ENCODE results near the gene ZBTB3. TPM values are rescaled to one million over a fixed set of nuclear protein-coding genes. Genes with fewer than 3 reads are reported as not detected.

The ZBTB3 gene
- total and polyA plus RNA-seq, 9 of the 15 experiments (the other 6 are each of a cell fraction or from before 2014, with no cell fraction given): 1.9 to 10.0 (median 4.9) TPM

DNA sequence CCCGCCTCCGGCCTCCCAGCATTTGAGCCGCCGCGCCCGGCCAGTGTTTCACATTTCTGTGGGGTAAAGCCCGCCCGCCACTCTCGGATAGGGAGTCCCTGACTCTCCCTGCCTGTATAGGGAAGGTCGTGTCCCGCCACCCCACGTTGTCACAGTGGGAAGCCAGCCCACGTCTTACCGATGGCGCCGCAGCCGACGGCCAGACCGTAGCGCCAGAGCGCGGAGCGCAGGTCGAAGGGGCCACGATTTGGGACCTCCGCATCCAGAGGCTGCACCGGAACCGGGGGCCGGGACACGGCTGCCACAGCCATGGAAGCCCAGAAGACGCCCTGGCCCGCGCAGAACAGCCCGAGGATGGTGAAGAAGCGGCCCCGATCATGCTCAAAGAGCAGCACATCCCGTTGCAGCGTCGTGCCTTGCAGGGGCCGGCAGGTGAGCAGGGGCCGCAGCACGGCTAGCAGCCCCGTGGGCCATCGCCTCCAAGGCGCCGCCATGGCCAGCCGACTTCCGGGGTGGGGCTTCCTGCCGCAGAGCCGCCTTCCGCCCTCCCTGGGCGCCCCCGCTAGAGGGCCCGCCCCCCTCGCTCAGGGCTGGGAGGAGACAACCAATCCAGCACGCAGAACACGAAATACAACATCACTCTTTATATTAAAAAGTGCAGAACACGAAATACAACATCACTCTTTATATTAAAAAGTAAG, 37.7 kb upstream of the ZBTB3 start, which contains the start of gene TMEM223 (continued):
- TF ChIP-seq E2F3 (CRISPR knock-in tag; IDR thresholded peaks at IDR 0.05): no peak
- TF ChIP-seq, protein P1, sequence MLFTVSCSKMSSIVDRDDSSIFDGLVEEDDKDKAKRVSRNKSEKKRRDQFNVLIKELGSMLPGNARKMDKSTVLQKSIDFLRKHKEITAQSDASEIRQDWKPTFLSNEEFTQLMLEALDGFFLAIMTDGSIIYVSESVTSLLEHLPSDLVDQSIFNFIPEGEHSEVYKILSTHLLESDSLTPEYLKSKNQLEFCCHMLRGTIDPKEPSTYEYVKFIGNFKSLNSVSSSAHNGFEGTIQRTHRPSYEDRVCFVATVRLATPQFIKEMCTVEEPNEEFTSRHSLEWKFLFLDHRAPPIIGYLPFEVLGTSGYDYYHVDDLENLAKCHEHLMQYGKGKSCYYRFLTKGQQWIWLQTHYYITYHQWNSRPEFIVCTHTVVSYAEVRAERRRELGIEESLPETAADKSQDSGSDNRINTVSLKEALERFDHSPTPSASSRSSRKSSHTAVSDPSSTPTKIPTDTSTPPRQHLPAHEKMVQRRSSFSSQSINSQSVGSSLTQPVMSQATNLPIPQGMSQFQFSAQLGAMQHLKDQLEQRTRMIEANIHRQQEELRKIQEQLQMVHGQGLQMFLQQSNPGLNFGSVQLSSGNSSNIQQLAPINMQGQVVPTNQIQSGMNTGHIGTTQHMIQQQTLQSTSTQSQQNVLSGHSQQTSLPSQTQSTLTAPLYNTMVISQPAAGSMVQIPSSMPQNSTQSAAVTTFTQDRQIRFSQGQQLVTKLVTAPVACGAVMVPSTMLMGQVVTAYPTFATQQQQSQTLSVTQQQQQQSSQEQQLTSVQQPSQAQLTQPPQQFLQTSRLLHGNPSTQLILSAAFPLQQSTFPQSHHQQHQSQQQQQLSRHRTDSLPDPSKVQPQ (CRISPR knock-in tag; IDR thresholded peaks at IDR 0.05; ENCODE audit: borderline replicate concordance): no peak
- TF ChIP-seq RAD21 (CRISPR knock-in tag; conservative IDR thresholded peaks at IDR 0.05 in 1 of 2, IDR thresholded peaks at IDR 0.05 in 1 of 2): 0 out of 4 replicates have a peak, but pooled peaks have one; percentile 3 to 11
- TF ChIP-seq, protein P2, sequence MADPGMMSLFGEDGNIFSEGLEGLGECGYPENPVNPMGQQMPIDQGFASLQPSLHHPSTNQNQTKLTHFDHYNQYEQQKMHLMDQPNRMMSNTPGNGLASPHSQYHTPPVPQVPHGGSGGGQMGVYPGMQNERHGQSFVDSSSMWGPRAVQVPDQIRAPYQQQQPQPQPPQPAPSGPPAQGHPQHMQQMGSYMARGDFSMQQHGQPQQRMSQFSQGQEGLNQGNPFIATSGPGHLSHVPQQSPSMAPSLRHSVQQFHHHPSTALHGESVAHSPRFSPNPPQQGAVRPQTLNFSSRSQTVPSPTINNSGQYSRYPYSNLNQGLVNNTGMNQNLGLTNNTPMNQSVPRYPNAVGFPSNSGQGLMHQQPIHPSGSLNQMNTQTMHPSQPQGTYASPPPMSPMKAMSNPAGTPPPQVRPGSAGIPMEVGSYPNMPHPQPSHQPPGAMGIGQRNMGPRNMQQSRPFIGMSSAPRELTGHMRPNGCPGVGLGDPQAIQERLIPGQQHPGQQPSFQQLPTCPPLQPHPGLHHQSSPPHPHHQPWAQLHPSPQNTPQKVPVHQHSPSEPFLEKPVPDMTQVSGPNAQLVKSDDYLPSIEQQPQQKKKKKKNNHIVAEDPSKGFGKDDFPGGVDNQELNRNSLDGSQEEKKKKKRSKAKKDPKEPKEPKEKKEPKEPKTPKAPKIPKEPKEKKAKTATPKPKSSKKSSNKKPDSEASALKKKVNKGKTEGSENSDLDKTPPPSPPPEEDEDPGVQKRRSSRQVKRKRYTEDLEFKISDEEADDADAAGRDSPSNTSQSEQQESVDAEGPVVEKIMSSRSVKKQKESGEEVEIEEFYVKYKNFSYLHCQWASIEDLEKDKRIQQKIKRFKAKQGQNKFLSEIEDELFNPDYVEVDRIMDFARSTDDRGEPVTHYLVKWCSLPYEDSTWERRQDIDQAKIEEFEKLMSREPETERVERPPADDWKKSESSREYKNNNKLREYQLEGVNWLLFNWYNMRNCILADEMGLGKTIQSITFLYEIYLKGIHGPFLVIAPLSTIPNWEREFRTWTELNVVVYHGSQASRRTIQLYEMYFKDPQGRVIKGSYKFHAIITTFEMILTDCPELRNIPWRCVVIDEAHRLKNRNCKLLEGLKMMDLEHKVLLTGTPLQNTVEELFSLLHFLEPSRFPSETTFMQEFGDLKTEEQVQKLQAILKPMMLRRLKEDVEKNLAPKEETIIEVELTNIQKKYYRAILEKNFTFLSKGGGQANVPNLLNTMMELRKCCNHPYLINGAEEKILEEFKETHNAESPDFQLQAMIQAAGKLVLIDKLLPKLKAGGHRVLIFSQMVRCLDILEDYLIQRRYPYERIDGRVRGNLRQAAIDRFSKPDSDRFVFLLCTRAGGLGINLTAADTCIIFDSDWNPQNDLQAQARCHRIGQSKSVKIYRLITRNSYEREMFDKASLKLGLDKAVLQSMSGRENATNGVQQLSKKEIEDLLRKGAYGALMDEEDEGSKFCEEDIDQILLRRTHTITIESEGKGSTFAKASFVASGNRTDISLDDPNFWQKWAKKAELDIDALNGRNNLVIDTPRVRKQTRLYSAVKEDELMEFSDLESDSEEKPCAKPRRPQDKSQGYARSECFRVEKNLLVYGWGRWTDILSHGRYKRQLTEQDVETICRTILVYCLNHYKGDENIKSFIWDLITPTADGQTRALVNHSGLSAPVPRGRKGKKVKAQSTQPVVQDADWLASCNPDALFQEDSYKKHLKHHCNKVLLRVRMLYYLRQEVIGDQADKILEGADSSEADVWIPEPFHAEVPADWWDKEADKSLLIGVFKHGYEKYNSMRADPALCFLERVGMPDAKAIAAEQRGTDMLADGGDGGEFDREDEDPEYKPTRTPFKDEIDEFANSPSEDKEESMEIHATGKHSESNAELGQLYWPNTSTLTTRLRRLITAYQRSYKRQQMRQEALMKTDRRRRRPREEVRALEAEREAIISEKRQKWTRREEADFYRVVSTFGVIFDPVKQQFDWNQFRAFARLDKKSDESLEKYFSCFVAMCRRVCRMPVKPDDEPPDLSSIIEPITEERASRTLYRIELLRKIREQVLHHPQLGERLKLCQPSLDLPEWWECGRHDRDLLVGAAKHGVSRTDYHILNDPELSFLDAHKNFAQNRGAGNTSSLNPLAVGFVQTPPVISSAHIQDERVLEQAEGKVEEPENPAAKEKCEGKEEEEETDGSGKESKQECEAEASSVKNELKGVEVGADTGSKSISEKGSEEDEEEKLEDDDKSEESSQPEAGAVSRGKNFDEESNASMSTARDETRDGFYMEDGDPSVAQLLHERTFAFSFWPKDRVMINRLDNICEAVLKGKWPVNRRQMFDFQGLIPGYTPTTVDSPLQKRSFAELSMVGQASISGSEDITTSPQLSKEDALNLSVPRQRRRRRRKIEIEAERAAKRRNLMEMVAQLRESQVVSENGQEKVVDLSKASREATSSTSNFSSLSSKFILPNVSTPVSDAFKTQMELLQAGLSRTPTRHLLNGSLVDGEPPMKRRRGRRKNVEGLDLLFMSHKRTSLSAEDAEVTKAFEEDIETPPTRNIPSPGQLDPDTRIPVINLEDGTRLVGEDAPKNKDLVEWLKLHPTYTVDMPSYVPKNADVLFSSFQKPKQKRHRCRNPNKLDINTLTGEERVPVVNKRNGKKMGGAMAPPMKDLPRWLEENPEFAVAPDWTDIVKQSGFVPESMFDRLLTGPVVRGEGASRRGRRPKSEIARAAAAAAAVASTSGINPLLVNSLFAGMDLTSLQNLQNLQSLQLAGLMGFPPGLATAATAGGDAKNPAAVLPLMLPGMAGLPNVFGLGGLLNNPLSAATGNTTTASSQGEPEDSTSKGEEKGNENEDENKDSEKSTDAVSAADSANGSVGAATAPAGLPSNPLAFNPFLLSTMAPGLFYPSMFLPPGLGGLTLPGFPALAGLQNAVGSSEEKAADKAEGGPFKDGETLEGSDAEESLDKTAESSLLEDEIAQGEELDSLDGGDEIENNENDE (IDR thresholded peaks at IDR 0.05; ENCODE audit: low read depth, low read length): no peak
- no peak for TF ChIP-seq STAT5A (IDR thresholded peaks at IDR 0.05; ENCODE audit: borderline replicate concordance, low read length)
- TF ChIP-seq MTA3 (IDR thresholded peaks at IDR 0.05; ENCODE audit: borderline replicate concordance): peak; percentile 39; the same call in 1 of the 2 replicates
- 0 out of 2 replicates have a peak, but pooled peaks have one; percentile 18 for TF ChIP-seq ZNF224 (CRISPR knock-in tag; IDR thresholded peaks at IDR 0.05)
- no peak for TF ChIP-seq HNRNPLL (IDR thresholded peaks at IDR 0.05; ENCODE audit: low read depth, low read length, poor library complexity, severe bottlenecking)
- TF ChIP-seq, protein P3, sequence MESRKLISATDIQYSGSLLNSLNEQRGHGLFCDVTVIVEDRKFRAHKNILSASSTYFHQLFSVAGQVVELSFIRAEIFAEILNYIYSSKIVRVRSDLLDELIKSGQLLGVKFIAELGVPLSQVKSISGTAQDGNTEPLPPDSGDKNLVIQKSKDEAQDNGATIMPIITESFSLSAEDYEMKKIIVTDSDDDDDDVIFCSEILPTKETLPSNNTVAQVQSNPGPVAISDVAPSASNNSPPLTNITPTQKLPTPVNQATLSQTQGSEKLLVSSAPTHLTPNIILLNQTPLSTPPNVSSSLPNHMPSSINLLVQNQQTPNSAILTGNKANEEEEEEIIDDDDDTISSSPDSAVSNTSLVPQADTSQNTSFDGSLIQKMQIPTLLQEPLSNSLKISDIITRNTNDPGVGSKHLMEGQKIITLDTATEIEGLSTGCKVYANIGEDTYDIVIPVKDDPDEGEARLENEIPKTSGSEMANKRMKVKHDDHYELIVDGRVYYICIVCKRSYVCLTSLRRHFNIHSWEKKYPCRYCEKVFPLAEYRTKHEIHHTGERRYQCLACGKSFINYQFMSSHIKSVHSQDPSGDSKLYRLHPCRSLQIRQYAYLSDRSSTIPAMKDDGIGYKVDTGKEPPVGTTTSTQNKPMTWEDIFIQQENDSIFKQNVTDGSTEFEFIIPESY (CRISPR knock-in tag; IDR thresholded peaks at IDR 0.05): peak; percentile 66
- TF ChIP-seq KLF1 (tag; IDR thresholded peaks at IDR 0.05): peak; percentile 55; the same call in 1 of the 2 replicates

Measured in K562 (cell line).